C4-2B (cell line): ENCODE measurements around the gene SCRT2.

ENCODE experiments used
- H3K27ac ChIP-seq: fragments of 450-650 bp; 2 replicates; pipeline ENCODE4 v1.5.1; 2017
- ZFX ChIP-seq: fragments of 450-650 bp; IDR thresholded peaks from 2 replicates; pipeline ENCODE4 v1.6.1; 2017
- TF ChIP-seq, protein P1 (sequence below): fragments of 450-650 bp; conservative IDR thresholded peaks from 2 replicates; pipeline ENCODE4 v1.5.1; 2017; ENCODE audit warnings: mild to moderate bottlenecking

The SCRT2 gene

DNA sequence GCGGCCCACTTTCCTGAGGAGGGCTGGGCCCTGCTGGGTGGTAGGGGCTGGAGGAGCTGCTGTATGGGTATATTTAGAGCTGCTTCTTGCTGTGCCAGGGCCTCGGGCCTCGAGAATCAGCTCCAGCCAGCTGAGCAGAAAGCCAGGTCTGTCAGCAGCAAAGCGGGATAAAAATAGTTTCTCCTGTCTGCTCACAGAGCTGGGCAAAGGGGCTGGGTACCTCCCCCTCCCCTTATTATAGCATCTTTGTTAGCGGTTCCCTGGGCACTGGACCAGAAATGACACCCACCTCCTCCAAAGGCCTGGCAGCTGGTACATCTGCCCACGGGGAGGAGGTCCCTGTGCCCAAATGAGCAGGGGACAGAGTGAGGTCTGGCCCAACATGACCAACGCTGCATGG lies 6.0 kb downstream of the SCRT2 start:
- TF ChIP-seq, protein P1, sequence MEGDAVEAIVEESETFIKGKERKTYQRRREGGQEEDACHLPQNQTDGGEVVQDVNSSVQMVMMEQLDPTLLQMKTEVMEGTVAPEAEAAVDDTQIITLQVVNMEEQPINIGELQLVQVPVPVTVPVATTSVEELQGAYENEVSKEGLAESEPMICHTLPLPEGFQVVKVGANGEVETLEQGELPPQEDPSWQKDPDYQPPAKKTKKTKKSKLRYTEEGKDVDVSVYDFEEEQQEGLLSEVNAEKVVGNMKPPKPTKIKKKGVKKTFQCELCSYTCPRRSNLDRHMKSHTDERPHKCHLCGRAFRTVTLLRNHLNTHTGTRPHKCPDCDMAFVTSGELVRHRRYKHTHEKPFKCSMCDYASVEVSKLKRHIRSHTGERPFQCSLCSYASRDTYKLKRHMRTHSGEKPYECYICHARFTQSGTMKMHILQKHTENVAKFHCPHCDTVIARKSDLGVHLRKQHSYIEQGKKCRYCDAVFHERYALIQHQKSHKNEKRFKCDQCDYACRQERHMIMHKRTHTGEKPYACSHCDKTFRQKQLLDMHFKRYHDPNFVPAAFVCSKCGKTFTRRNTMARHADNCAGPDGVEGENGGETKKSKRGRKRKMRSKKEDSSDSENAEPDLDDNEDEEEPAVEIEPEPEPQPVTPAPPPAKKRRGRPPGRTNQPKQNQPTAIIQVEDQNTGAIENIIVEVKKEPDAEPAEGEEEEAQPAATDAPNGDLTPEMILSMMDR: no peak
- no peak for TF ChIP-seq ZFX
- no peak overlapping the region for H3K27ac ChIP-seq

DNA sequence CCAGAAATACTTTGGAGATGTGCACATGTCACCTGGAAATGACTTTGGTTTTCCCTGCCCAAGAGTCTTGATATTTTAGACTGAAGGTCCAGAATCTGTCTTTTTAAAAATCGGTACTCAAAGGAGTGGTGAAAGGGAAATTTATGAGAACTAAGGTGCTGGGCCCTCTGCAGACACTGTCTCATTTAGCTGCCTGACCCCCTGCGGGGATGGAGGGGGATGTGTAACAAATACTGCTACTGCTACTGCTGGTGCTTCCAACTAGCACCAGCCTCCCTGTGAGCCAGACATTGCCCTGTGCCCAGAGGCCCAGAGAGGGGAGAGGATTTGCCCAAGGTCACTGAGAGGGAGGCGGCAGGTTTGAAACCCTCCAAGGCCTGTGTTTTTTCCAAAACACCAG lies 7.0 kb downstream of the SCRT2 start:
- no peak overlapping the region for H3K27ac ChIP-seq
- TF ChIP-seq, protein P1: no peak
- TF ChIP-seq ZFX: no peak

DNA sequence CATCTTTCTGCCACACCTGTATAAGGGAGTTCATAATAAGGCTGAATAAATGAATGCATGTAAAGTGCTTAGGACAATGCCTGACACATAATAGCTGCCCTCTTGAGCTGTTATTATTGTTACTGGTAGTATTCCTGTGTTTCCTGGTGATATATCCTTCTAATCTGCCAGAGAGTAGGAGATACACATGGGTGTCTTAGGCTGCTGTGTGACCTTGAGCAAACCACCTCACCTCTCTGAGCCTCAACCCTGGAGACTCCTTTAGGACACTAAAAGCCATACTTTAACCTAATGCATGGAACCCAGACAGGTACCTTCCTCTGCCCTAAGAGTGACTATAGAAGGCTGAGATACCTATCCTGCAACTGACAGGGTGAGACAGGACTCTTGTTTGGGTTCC lies 7.6 kb downstream of the SCRT2 start:
- TF ChIP-seq, protein P1: no peak
- TF ChIP-seq ZFX: no peak
- no peak overlapping the region for H3K27ac ChIP-seq

DNA sequence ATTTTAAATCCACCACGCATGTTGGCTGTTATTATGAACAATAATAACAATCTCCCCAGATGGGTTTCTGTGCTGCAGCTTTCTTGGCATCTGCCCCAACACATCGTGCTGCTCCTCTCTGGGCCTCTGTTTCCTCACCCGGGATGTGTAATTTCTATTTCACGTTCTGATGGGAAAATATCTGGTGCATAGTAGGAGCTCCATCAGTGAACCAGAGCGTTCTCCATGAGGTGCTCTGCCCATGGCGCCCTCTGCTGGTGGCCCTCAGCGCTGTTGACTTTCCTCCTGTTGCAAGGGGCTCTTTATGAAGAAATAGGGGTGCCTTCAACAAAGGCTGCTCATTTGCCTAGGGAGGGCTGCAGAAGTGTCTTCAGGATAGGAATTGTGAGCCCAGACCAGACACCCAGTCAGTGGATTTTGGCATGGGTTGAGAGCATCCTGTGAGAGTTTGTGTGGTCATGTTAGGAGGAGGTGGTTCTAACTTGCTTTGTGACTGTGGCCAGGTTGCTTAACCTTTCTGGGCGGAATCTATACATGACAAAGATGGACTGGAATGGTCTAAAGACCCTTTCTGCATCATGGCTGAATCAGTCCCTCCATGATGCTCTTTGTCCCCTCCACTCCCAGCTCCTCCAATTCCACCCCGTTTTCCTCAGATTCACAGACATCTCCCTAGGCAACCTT lies 8.1 kb downstream of the SCRT2 start:
- TF ChIP-seq, protein P1: peak; percentile 90
- TF ChIP-seq ZFX: no peak
- H3K27ac ChIP-seq: no peak overlapping the region

DNA sequence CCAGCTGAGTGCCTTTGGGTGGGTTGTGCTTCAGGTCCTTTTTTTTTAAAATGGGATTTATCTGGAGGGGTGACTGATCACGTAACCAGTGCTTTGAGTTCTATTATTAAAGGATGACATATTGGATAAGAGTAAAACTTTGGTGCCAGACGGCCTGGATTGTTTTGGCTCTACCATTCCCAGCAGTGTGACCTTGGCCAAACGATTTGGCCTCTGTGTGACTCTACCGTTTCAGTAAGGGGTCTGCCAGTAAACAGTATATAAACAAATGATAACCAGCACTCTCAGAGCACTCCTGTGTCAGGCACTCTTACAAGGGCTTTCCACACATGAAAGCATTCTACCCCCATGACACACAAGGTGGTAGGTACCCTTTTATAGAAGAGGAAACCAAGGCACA lies 8.7 kb downstream of the SCRT2 start:
- TF ChIP-seq, protein P1: no peak
- TF ChIP-seq ZFX: no peak

DNA sequence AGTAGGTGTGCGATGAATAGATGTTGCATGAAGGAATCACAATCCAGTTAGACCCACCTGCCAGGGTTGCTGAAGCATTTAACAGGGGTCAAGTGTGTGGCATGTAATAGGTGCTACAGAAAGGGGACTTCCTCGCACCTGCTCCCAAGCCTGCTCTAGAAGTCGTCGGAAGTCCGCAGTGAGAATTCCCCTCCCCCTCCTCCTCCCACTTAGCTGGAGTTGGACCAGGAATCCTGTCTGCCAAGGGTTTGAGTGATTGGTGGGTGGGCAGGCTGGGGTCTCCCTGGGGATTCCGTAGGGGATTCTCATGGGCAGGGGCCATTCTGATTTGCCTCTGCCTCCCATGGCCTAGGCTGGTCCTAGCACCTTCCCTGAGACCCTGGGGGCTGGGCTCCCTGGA lies 10.3 kb downstream of the SCRT2 start:
- TF ChIP-seq, protein P1: no peak
- no peak for TF ChIP-seq ZFX
- H3K27ac ChIP-seq: no peak overlapping the region

More for the DNA sequence above, 8.7 kb downstream of the SCRT2 start:
- no peak overlapping the region for H3K27ac ChIP-seq

DNA sequence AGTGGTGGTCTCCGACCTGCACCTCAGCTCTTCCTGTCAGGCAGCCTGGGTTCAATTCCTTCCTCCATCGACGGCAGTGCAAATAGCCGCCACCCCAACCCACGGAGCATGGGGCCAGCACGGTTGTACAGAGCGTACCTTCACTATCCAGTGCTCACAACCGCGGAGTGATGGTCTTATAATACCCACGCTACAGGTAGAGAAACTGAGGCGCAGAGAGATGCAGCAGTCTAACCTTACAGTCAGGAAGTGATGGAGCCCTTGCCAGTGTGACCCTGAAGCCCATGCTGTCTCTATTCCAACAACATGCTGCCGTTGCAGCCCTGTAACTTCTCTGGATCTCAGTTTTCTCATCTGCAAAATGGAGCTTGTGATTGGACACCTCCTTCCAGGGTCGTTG lies 11.0 kb downstream of the SCRT2 start:
- no peak for TF ChIP-seq ZFX
- TF ChIP-seq, protein P1: no peak
- H3K27ac ChIP-seq: no peak overlapping the region
